Endothelial cell of umbilical vein (primary cell): ENCODE data around the gene DIABLO. TPM values are rescaled to one million over a fixed set of nuclear protein-coding genes. Genes with fewer than 3 reads are reported as not detected.

Experiments
- BruUV-seq: library from RNA; stranded (reverse); fragments of 400-500 nt; replicated peaks from 2 replicates; lab custom pipeline; 2021; lab: Mats Ljungman, UMichigan
- CTCF ChIA-PET: fragments of 300-600, 350-600 bp; sonication (Branson Sonifier 250); formaldehyde crosslinking; loops from one replicate; lab custom pipeline; 2021; ENCODE audit warnings: antibody characterized with exemption, inconsistent platforms; lab: Charles Lee
- POLR2A ChIA-PET: fragments of 300-600, 350-600 bp; sonication (Branson Sonifier 250); formaldehyde crosslinking; loops from one replicate; lab custom pipeline; 2021; ENCODE audit warnings: antibody characterized with exemption, inconsistent platforms; lab: Charles Lee
- DNase-seq: peaks from one replicate; pipeline ENCODE4 v3.0.0-alpha.2; 2011; ENCODE audit warnings: low read depth, low spot score
- FAIRE-seq: peaks from 2 replicates; lab custom pipeline; 2011; peaks lifted over from hg19 to GRCh38; lab: Jason Lieb, UNC
- H2AFZ ChIP-seq: 2 replicates; pipeline ENCODE4 v1.6.0; 2012; ENCODE audit warnings: low read depth, low read length, control low read depth, inconsistent platforms
- H3K27ac ChIP-seq: 2 replicates; pipeline ENCODE4 v1.5.1; 2011; ENCODE audit warnings: low read depth, mild to moderate bottlenecking, control low read depth, low read length, moderate library complexity; ENCODE audit not compliant: insufficient read depth
- H3K27me3 ChIP-seq, 2 experiments: 2 replicates each; pipeline versions ENCODE4 v1.6.0 to v1.6.1; 2011; ENCODE audit warnings: low read length in 2 of 2, mixed read lengths in 1 of 2; ENCODE audit not compliant: control insufficient read depth in 2 of 2, insufficient read depth in 2 of 2
- H3K36me3 ChIP-seq, 2 experiments: 2 replicates in 1 of 2; 3 replicates in 1 of 2; pipeline ENCODE4 v1.5.1; 2011; ENCODE audit warnings: low read length in 2 of 2, mild to moderate bottlenecking in 1 of 2, moderate library complexity in 1 of 2; ENCODE audit not compliant: control insufficient read depth in 2 of 2, insufficient read depth in 2 of 2; ENCODE audit errors: extremely low read depth in 1 of 2
- H3K4me1 ChIP-seq: 3 replicates; pipeline ENCODE4 v1.5.1; 2011; ENCODE audit warnings: mild to moderate bottlenecking, low read length; ENCODE audit not compliant: control insufficient read depth, insufficient read depth; ENCODE audit errors: extremely low read depth
- H3K4me2 ChIP-seq: 2 replicates; pipeline ENCODE4 v1.6.1; 2011; ENCODE audit warnings: low read length, control low read depth, mixed read lengths; ENCODE audit not compliant: insufficient read depth
- H3K4me3 ChIP-seq, 3 experiments: fragments of 200-600 bp in 1 of 3; sonication (generic), shearing (Covaris generic) in 1 of 3; replicated peaks in 1 of 3; 2 replicates each; pipeline ENCODE4 v1.5.1; 2011 to 2016; ENCODE audit warnings: control low read depth in 3 of 3, low read length in 3 of 3, mild to moderate bottlenecking in 2 of 3, inconsistent platforms in 1 of 3, low read depth in 1 of 3, moderate library complexity in 1 of 3; ENCODE audit not compliant: insufficient read depth in 1 of 3
- H3K79me2 ChIP-seq: 2 replicates; pipeline ENCODE4 v1.6.0; 2012; ENCODE audit warnings: low read length, inconsistent platforms; ENCODE audit not compliant: control insufficient read depth, insufficient read depth
- H3K9ac ChIP-seq: replicated peaks from 2 replicates; pipeline ENCODE3; 2011; ENCODE audit warnings: low read length, control low read depth; ENCODE audit not compliant: insufficient read depth; ENCODE audit errors: extremely low read depth
- H3K9me1 ChIP-seq: replicated peaks from 3 replicates; pipeline ENCODE4 v1.6.0; 2011; ENCODE audit warnings: mild to moderate bottlenecking, low read length; ENCODE audit not compliant: control insufficient read depth, insufficient read depth; ENCODE audit errors: extremely low read depth
- H3K9me3 ChIP-seq: replicated peaks from 2 replicates; pipeline ENCODE4 v1.5.1; 2012; ENCODE audit warnings: low read length, inconsistent platforms; ENCODE audit not compliant: control insufficient read depth, insufficient read depth
- H4K20me1 ChIP-seq: replicated peaks from 2 replicates; pipeline ENCODE3; 2011; ENCODE audit warnings: mild to moderate bottlenecking, low read length; ENCODE audit not compliant: control insufficient read depth, insufficient read depth; ENCODE audit errors: extremely low read depth
- EZH2 ChIP-seq: IDR thresholded peaks from 2 replicates; pipeline ENCODE4 v1.6.1; 2012; ENCODE audit warnings: borderline replicate concordance, low read depth, mild to moderate bottlenecking, moderate library complexity, low read length, inconsistent platforms; ENCODE audit not compliant: severe bottlenecking
- FOS ChIP-seq: IDR thresholded peaks from 2 replicates; pipeline ENCODE4 v1.6.1; 2011; ENCODE audit warnings: mild to moderate bottlenecking, low read length, moderate library complexity, borderline replicate concordance; ENCODE audit not compliant: insufficient read depth
- GATA2 ChIP-seq: IDR thresholded peaks from 2 replicates; pipeline ENCODE4 v1.7.0; 2011; ENCODE audit warnings: low read depth, mild to moderate bottlenecking, moderate library complexity, mixed read lengths, low read length; ENCODE audit not compliant: insufficient read length, insufficient read depth
- MYC ChIP-seq: IDR thresholded peaks from one replicate; pipeline ENCODE4 v1.6.1; 2011; ENCODE audit warnings: mild to moderate bottlenecking, low read depth, low read length
- POLR2A ChIP-seq: IDR thresholded peaks from 2 replicates; pipeline ENCODE4 v1.6.1; 2012; ENCODE audit warnings: low read depth, mild to moderate bottlenecking, control low read depth, low read length
- POLR2AphosphoS5 ChIP-seq: IDR thresholded peaks from 2 replicates; pipeline ENCODE4 v1.6.1; 2012; ENCODE audit warnings: low read depth, mild to moderate bottlenecking, control low read depth, low read length, moderate library complexity; ENCODE audit not compliant: insufficient read depth
- dilution Hi-C: fragments of 300-500 bp; cut with MboI; formaldehyde crosslinking; loops from one replicate; pipeline ENCODE4 v1.15.0; 2019; ENCODE audit warnings: low sequenced_read_pairs; ENCODE audit not compliant: extremely low pct_ligation_motif_present
- intact Hi-C: fragments of 100-400 bp; cut with micrococcal nuclease; formaldehyde crosslinking; loops from one replicate; pipeline ENCODE4 v1.10.0; 2022
- polyA plus RNA-seq, 4 experiments: library from polyadenylated mRNA; depleted of rRNA in 3 of 4; stranded (reverse) in 3 of 4; unstranded in 1 of 4; fragments of >200 nt; gene quantifications; 2 replicates each; pipeline versions ENCODE4 v1.2.1 to v1.2.3, GENCODE V29; 2011 to 2012; ENCODE audit warnings: missing spikeins in 1 of 4
- total RNA-seq: library from RNA; stranded (reverse); gene quantifications from 2 replicates; pipeline ENCODE4 v1.2.3, GENCODE V29; 2021
- TF ChIP-seq, protein P1 (sequence below), 2 donors: IDR thresholded peaks; 1 replicate in 1 of 2; 2 replicates in 1 of 2; pipeline ENCODE4 v1.5.1; 2011; ENCODE audit warnings: low read length in 2 of 2, mild to moderate bottlenecking in 2 of 2, moderate library complexity in 2 of 2, control low read depth in 1 of 2, inconsistent platforms in 1 of 2, low read depth in 1 of 2; ENCODE audit not compliant: insufficient read depth in 1 of 2; ENCODE audit errors: extremely low read depth in 1 of 2
- TF ChIP-seq, protein P2 (sequence below): IDR thresholded peaks from 2 replicates; pipeline ENCODE4 v1.6.1; 2011; ENCODE audit not compliant: insufficient read depth, insufficient read length

DIABLO gene
- total and polyA plus RNA-seq, 2 donors (not counting 3 experiments of a cell fraction or from before 2014, with no cell fraction given), result 49.9 to 55.4 TPM

DNA sequence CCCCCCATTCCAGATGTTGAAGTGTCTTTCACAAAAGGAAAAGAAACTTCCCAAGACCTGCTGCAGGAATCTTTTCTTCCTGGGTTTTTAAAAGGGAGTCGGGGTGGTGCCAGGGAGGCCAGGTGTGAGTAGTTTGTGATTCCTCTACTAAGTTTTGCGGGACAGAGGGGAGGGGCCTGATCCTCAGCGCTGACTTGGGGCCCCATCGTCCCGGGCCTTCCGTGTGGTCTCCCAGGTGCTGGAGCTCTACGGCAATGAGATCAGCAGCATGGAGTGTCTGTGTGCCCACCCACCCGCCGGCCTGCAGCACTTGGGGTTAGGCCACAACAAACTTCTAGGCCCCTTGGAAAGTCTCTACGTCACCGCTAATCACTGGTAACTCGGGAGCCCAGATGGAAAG, 38.4 kb downstream of the DIABLO start:
- BruUV-seq, result no TSS peak
- no peak overlapping the region for H3K9ac ChIP-seq
- H3K36me3 ChIP-seq, result no peaks in the 10 kb centered on the region
- no peaks in the 10 kb centered on the region for H3K9me1 ChIP-seq
- no peaks in the 10 kb centered on the region for H3K9me3 ChIP-seq
- dilution Hi-C loops, result no loop called here
- TF ChIP-seq EZH2, result no peak
- no peak for TF ChIP-seq POLR2AphosphoS5
- TF ChIP-seq MYC, result no peak
- TF ChIP-seq, protein P1, sequence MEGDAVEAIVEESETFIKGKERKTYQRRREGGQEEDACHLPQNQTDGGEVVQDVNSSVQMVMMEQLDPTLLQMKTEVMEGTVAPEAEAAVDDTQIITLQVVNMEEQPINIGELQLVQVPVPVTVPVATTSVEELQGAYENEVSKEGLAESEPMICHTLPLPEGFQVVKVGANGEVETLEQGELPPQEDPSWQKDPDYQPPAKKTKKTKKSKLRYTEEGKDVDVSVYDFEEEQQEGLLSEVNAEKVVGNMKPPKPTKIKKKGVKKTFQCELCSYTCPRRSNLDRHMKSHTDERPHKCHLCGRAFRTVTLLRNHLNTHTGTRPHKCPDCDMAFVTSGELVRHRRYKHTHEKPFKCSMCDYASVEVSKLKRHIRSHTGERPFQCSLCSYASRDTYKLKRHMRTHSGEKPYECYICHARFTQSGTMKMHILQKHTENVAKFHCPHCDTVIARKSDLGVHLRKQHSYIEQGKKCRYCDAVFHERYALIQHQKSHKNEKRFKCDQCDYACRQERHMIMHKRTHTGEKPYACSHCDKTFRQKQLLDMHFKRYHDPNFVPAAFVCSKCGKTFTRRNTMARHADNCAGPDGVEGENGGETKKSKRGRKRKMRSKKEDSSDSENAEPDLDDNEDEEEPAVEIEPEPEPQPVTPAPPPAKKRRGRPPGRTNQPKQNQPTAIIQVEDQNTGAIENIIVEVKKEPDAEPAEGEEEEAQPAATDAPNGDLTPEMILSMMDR (IDR thresholded peaks at IDR 0.05; ENCODE audit: extremely low read depth in 1 of 2, insufficient read depth in 1 of 2, low read depth in 1 of 2, low read length in 2 of 2), result no peak
- TF ChIP-seq FOS, result no peak
- TF ChIP-seq, protein P2, sequence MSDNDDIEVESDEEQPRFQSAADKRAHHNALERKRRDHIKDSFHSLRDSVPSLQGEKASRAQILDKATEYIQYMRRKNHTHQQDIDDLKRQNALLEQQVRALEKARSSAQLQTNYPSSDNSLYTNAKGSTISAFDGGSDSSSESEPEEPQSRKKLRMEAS, result no peak
- TF ChIP-seq POLR2A, result no peak
- no peak for TF ChIP-seq GATA2
- intact Hi-C loops, result no loop called here
- no peak overlapping the region for H3K4me3 ChIP-seq
- ChIA-PET CTCF (interaction anchor here (1.3 kb wide), 1 partner anchor 133 kb away, joined by 3 read pairs; no protein-coding TSS in a partner anchor), POLR2A (no interaction called here)
- DNase-seq (no peak), FAIRE-seq (no peak)
- H3K4me1 ChIP-seq, result no peaks in the 10 kb centered on the region
- no peaks in the 10 kb centered on the region for H3K27me3 ChIP-seq
- H3K27ac ChIP-seq, result no peak overlapping the region
- H4K20me1 ChIP-seq, result no peaks in the 10 kb centered on the region
- H3K4me2 ChIP-seq, result no peak overlapping the region
- no peak overlapping the region for H2AFZ ChIP-seq
- H3K79me2 ChIP-seq, result no peaks in the 10 kb centered on the region
